ENCODE data around the gene ANXA3. TPM values are rescaled to one million over a fixed set of nuclear protein-coding genes. Genes with fewer than 3 reads are reported as not detected.

Gene ANXA3
- total and polyA plus RNA-seq, 3 experiments from 2014 or later = not detected

Other genes starting within 250 kb of the ANXA3 start
- 10 to 100 TPM; 20.1 to 20.7 TPM for gene BMP2K, start 224.6 kb downstream of the ANXA3 start, total RNA-seq
- gene BMP2K, start 224.6 kb downstream of the ANXA3 start, polyA plus RNA-seq = 1.6 TPM